Neural cell (in vitro differentiated cells): ENCODE data around the gene CALHM5. TPM values are rescaled to one million over a fixed set of nuclear protein-coding genes. Genes with fewer than 3 reads are reported as not detected.
"Not testable (repeated sequence)": the region's sequence is repeated elsewhere in the genome, so short reads cannot be mapped to it uniquely, and the experiment has no call there.

Source experiments
- H2AFZ ChIP-seq: fragments of 200-600, 300-800 bp; sonication (generic), shearing (Covaris generic); 2 replicates; pipeline ENCODE4 v1.6.0; 2014; ENCODE audit warnings: low read depth, mild to moderate bottlenecking, antibody characterized with exemption, low read length, moderate library complexity
- H3F3A ChIP-seq: fragments of 200-600 bp; shearing (Covaris generic); 2 replicates; pipeline ENCODE4 v1.6.1; 2016; ENCODE audit warnings: mild to moderate bottlenecking, moderate library complexity, mixed read lengths, antibody characterized with exemption, low read length; ENCODE audit not compliant: insufficient read depth, poor library complexity, severe bottlenecking
- H3K27ac ChIP-seq: fragments of 200-600, 300-800 bp; sonication (generic), shearing (Covaris generic); 2 replicates; pipeline ENCODE4 v1.5.1; 2014; ENCODE audit warnings: mild to moderate bottlenecking, low read length, moderate library complexity
- H3K27me3 ChIP-seq: fragments of 300-800, 200-600 bp; sonication (generic), shearing (Covaris generic); 2 replicates; pipeline ENCODE4 v1.6.0; 2014; ENCODE audit warnings: mild to moderate bottlenecking, low read depth, low read length, moderate library complexity; ENCODE audit not compliant: insufficient read depth
- H3K36me3 ChIP-seq: fragments of 300-800, 200-600 bp; sonication (generic), shearing (Covaris generic); 2 replicates; pipeline ENCODE4 v1.5.1; 2014; ENCODE audit warnings: mild to moderate bottlenecking, antibody characterized with exemption, low read length, moderate library complexity; ENCODE audit not compliant: insufficient read depth
- H3K4me2 ChIP-seq: fragments of 300-800, 200-600 bp; sonication (generic), shearing (Covaris generic); 2 replicates; pipeline ENCODE4 v1.6.0; 2014; ENCODE audit warnings: mild to moderate bottlenecking, low read length
- H3K4me3 ChIP-seq: fragments of 300-800, 200-600 bp; sonication (generic), shearing (Covaris generic); 2 replicates; pipeline ENCODE4 v1.5.1; 2014; ENCODE audit warnings: mild to moderate bottlenecking, low read length, moderate library complexity
- H3K79me2 ChIP-seq: fragments of 200-600 bp; shearing (Covaris generic); replicated peaks from 2 replicates; pipeline ENCODE4 v1.6.0; 2014; ENCODE audit warnings: mild to moderate bottlenecking, low read length, moderate library complexity; ENCODE audit not compliant: insufficient read depth
- H3K9ac ChIP-seq: fragments of 300-800, 200-600 bp; sonication (generic), shearing (Covaris generic); 2 replicates; pipeline ENCODE4 v1.6.1; 2016; ENCODE audit warnings: mild to moderate bottlenecking, low read length, mixed read lengths
- H3K9me2 ChIP-seq: fragments of 200-600 bp; shearing (Covaris generic); 2 replicates; pipeline ENCODE4 v1.6.1; 2016; ENCODE audit warnings: mild to moderate bottlenecking, low read length, mixed read lengths; ENCODE audit not compliant: insufficient read depth
- H3K9me3 ChIP-seq: fragments of 200-600, 300-800 bp; sonication (generic), shearing (Covaris generic); 2 replicates; pipeline ENCODE4 v1.6.1; 2016; ENCODE audit warnings: mild to moderate bottlenecking, mixed run types, low read length, moderate library complexity, mixed read lengths
- H4K20me1 ChIP-seq: fragments of 200-600 bp; shearing (Covaris generic); 2 replicates; pipeline ENCODE4 v1.6.1; 2016; ENCODE audit warnings: mild to moderate bottlenecking, mixed run types; ENCODE audit not compliant: insufficient read depth
- EP300 ChIP-seq: fragments of 450-650 bp; conservative IDR thresholded peaks from 2 replicates; pipeline ENCODE4 v1.6.1; 2014; ENCODE audit warnings: antibody characterized with exemption, mild to moderate bottlenecking, moderate library complexity; ENCODE audit not compliant: poor library complexity, severe bottlenecking
- EZH2 ChIP-seq: fragments of 200-600, 300-800 bp; shearing (Covaris generic), sonication (generic); IDR thresholded peaks from 2 replicates; pipeline ENCODE4 v1.6.1; 2014; ENCODE audit warnings: antibody characterized with exemption, low read length, borderline replicate concordance, mild to moderate bottlenecking; ENCODE audit not compliant: insufficient read depth, poor library complexity, severe bottlenecking
- MXI1 ChIP-seq: fragments of 450-650 bp; conservative IDR thresholded peaks from 2 replicates; pipeline ENCODE4 v1.6.1; 2014; ENCODE audit warnings: antibody characterized with exemption, mild to moderate bottlenecking; ENCODE audit not compliant: poor library complexity, severe bottlenecking
- POLR2AphosphoS5 ChIP-seq: IDR thresholded peaks from 2 replicates; pipeline ENCODE4 v1.6.1; 2012
- RAD21 ChIP-seq: fragments of 450-650 bp; conservative IDR thresholded peaks from 2 replicates; pipeline ENCODE4 v1.6.1; 2014; ENCODE audit warnings: antibody characterized with exemption, mild to moderate bottlenecking, moderate library complexity
- SMC3 ChIP-seq: fragments of 450-650 bp; conservative IDR thresholded peaks from 2 replicates; pipeline ENCODE4 v1.6.1; 2014; ENCODE audit warnings: antibody characterized with exemption, mild to moderate bottlenecking, moderate library complexity; ENCODE audit not compliant: poor library complexity
- TAF1 ChIP-seq: IDR thresholded peaks from 2 replicates; pipeline ENCODE4 v1.6.1; 2012; ENCODE audit warnings: low read depth
- polyA plus RNA-seq: library from polyadenylated mRNA; depleted of rRNA; stranded (reverse); fragments of >200 nt; gene quantifications from 2 replicates; pipeline ENCODE4 v1.2.3, GENCODE V29; 2014
- TF ChIP-seq, protein P1 (sequence below): IDR thresholded peaks from 2 replicates; pipeline ENCODE4 v1.6.1; 2012; ENCODE audit warnings: borderline replicate concordance
- TF ChIP-seq, protein P2 (sequence below): fragments of 450-650 bp; IDR thresholded peaks from 2 replicates; pipeline ENCODE4 v1.5.1; 2014; ENCODE audit warnings: antibody characterized with exemption, mild to moderate bottlenecking, moderate library complexity; ENCODE audit not compliant: poor library complexity, severe bottlenecking

Gene CALHM5
- polyA plus RNA-seq, 1 donor from 2014 or later, result 0.07 TPM

- TF ChIP-seq SMC3 (no peak), POLR2AphosphoS5 (no peak), EZH2 (no peak)
Measured at GRCh38 chr6:116491610-116492330, 19.7 kb upstream of the CALHM5 start (continued).

- H3K4me3 ChIP-seq, result no peak overlapping the region
- H3F3A ChIP-seq, result no peaks in the 10 kb centered on the region
- no peaks in the 10 kb centered on the region for H3K9me2 ChIP-seq
- H3K4me2 ChIP-seq, result no peak overlapping the region
- no peaks in the 10 kb centered on the region for H3K79me2 ChIP-seq
- no peak overlapping the region for H2AFZ ChIP-seq
- no peaks in the 10 kb centered on the region for H4K20me1 ChIP-seq
- no peaks in the 10 kb centered on the region for H3K27me3 ChIP-seq
- TF ChIP-seq TAF1 (no peak), POLR2AphosphoS5 (no peak), EZH2 (no peak), EP300 (no peak), SMC3 (no peak), MXI1 (no peak), RAD21 (no peak)
- TF ChIP-seq, protein P1, sequence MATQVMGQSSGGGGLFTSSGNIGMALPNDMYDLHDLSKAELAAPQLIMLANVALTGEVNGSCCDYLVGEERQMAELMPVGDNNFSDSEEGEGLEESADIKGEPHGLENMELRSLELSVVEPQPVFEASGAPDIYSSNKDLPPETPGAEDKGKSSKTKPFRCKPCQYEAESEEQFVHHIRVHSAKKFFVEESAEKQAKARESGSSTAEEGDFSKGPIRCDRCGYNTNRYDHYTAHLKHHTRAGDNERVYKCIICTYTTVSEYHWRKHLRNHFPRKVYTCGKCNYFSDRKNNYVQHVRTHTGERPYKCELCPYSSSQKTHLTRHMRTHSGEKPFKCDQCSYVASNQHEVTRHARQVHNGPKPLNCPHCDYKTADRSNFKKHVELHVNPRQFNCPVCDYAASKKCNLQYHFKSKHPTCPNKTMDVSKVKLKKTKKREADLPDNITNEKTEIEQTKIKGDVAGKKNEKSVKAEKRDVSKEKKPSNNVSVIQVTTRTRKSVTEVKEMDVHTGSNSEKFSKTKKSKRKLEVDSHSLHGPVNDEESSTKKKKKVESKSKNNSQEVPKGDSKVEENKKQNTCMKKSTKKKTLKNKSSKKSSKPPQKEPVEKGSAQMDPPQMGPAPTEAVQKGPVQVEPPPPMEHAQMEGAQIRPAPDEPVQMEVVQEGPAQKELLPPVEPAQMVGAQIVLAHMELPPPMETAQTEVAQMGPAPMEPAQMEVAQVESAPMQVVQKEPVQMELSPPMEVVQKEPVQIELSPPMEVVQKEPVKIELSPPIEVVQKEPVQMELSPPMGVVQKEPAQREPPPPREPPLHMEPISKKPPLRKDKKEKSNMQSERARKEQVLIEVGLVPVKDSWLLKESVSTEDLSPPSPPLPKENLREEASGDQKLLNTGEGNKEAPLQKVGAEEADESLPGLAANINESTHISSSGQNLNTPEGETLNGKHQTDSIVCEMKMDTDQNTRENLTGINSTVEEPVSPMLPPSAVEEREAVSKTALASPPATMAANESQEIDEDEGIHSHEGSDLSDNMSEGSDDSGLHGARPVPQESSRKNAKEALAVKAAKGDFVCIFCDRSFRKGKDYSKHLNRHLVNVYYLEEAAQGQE, result no peak
- TF ChIP-seq, protein P2, sequence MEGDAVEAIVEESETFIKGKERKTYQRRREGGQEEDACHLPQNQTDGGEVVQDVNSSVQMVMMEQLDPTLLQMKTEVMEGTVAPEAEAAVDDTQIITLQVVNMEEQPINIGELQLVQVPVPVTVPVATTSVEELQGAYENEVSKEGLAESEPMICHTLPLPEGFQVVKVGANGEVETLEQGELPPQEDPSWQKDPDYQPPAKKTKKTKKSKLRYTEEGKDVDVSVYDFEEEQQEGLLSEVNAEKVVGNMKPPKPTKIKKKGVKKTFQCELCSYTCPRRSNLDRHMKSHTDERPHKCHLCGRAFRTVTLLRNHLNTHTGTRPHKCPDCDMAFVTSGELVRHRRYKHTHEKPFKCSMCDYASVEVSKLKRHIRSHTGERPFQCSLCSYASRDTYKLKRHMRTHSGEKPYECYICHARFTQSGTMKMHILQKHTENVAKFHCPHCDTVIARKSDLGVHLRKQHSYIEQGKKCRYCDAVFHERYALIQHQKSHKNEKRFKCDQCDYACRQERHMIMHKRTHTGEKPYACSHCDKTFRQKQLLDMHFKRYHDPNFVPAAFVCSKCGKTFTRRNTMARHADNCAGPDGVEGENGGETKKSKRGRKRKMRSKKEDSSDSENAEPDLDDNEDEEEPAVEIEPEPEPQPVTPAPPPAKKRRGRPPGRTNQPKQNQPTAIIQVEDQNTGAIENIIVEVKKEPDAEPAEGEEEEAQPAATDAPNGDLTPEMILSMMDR, result no peak
- no peak overlapping the region for H3K27ac ChIP-seq
- no peak overlapping the region for H3K9ac ChIP-seq
- H3K9me3 ChIP-seq, result no peaks in the 10 kb centered on the region
- H3K36me3 ChIP-seq, result no peaks in the 10 kb centered on the region
Measured at GRCh38 chr6:116492331-116493067, 18.9 kb upstream of the CALHM5 start.

- H3K27me3 ChIP-seq, H3K9me3 ChIP-seq, H3K4me2 ChIP-seq, H3K27ac ChIP-seq, H2AFZ ChIP-seq, H3K9me2 ChIP-seq, H3K4me3 ChIP-seq, H3F3A ChIP-seq, H3K9ac ChIP-seq, H4K20me1 ChIP-seq, H3K36me3 ChIP-seq, H3K79me2 ChIP-seq: not testable (repeated sequence)
Measured at GRCh38 chr6:116495161-116495560, 16.3 kb upstream of the CALHM5 start.
